Measurements from ENCODE around the gene CSE1L.
"Not testable (repeated sequence)": the region's sequence is repeated elsewhere in the genome, so short reads cannot be mapped to it uniquely, and the experiment has no call there.

CSE1L gene

DNA sequence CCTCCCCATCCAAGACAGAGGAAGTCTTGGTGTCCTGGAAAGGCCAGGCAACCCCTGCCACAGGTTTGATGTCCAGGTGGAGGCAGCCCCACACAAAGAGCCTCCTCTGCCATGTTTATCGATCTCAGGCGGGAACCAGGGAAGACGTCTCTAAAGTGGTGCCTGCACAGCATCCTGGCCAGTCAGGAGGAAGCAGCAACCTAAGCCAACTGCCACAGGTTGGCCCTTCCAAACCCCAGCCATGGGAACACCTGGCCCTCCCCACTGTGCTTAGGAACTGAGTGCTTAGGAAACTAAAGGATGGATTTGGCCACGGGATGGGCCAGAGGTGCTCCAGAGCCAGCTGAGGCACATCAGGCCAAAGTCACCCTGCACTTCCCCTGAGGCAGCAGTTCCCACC is 56.9 kb downstream of the CSE1L start:
- H3K9ac ChIP-seq (ENCODE audit: low read length): no peak overlapping the region
- TF ChIP-seq, protein P1, sequence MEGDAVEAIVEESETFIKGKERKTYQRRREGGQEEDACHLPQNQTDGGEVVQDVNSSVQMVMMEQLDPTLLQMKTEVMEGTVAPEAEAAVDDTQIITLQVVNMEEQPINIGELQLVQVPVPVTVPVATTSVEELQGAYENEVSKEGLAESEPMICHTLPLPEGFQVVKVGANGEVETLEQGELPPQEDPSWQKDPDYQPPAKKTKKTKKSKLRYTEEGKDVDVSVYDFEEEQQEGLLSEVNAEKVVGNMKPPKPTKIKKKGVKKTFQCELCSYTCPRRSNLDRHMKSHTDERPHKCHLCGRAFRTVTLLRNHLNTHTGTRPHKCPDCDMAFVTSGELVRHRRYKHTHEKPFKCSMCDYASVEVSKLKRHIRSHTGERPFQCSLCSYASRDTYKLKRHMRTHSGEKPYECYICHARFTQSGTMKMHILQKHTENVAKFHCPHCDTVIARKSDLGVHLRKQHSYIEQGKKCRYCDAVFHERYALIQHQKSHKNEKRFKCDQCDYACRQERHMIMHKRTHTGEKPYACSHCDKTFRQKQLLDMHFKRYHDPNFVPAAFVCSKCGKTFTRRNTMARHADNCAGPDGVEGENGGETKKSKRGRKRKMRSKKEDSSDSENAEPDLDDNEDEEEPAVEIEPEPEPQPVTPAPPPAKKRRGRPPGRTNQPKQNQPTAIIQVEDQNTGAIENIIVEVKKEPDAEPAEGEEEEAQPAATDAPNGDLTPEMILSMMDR (IDR thresholded peaks at IDR 0.05; ENCODE audit: insufficient read depth, low read length, poor library complexity, severe bottlenecking): no peak
- no peak overlapping the region for H3K4me2 ChIP-seq (ENCODE audit: low read depth, low read length, poor library complexity, severe bottlenecking)
- peaks cover 28% of the 10 kb centered on the region for H3K36me3 ChIP-seq (ENCODE audit: low read length)
- H3K9me2 ChIP-seq (replicated peaks; ENCODE audit: insufficient read depth, low read length): no peaks in the 10 kb centered on the region
- H3K27ac ChIP-seq (ENCODE audit: low read depth, low read length): no peak overlapping the region
- H3F3A ChIP-seq (ENCODE audit: insufficient read depth): peaks cover 32% of the 10 kb centered on the region; the same call in 1 of the 2 replicates
- no peaks in the 10 kb centered on the region for H4K20me1 ChIP-seq (ENCODE audit: low read depth, low read length)
- peaks cover 5% of the 10 kb centered on the region; the same call in 1 of the 2 replicates for H3K79me2 ChIP-seq (ENCODE audit: insufficient read depth, low read length)
- no peak overlapping the region for H3K4me3 ChIP-seq (ENCODE audit: insufficient read depth, low read length, poor library complexity, severe bottlenecking)
- no peak overlapping the region for H2AFZ ChIP-seq (ENCODE audit: low read depth, low read length, severe bottlenecking)
- no peaks in the 10 kb centered on the region for H3K27me3 ChIP-seq (ENCODE audit: low read length)
- no peaks in the 10 kb centered on the region for H3K9me3 ChIP-seq (ENCODE audit: insufficient read depth, low read length)

GRCh38 chr20:49103647-49104364 is 57.7 kb downstream of the CSE1L start:
- H3K9ac ChIP-seq (ENCODE audit: low read length): no peak overlapping the region
- H3K27me3 ChIP-seq (ENCODE audit: low read length): no peaks in the 10 kb centered on the region
- no peak overlapping the region for H2AFZ ChIP-seq (ENCODE audit: low read depth, low read length, severe bottlenecking)
- H3K27ac ChIP-seq (ENCODE audit: low read depth, low read length): no peak overlapping the region
- H3K9me3 ChIP-seq (ENCODE audit: insufficient read depth, low read length): no peaks in the 10 kb centered on the region
- TF ChIP-seq, protein P1 (IDR thresholded peaks at IDR 0.05; ENCODE audit: insufficient read depth, low read length, poor library complexity, severe bottlenecking): no peak
- no peak for TF ChIP-seq EZH2phosphoT487 (conservative IDR thresholded peaks at IDR 0.05; ENCODE audit: low read length)
- H3K4me2 ChIP-seq (ENCODE audit: low read depth, low read length, poor library complexity, severe bottlenecking): no peak overlapping the region
- no peak overlapping the region for H3K4me3 ChIP-seq (ENCODE audit: insufficient read depth, low read length, poor library complexity, severe bottlenecking)
- H3K36me3 ChIP-seq (ENCODE audit: low read length): peaks cover 21% of the 10 kb centered on the region; the same call in 1 of the 2 replicates
- peaks cover 37% of the 10 kb centered on the region for H3F3A ChIP-seq (ENCODE audit: insufficient read depth)
- H3K79me2 ChIP-seq (ENCODE audit: insufficient read depth, low read length): peaks cover 2% of the 10 kb centered on the region; the same call in 1 of the 2 replicates
- H3K9me2 ChIP-seq (replicated peaks; ENCODE audit: insufficient read depth, low read length): no peaks in the 10 kb centered on the region
- no peaks in the 10 kb centered on the region for H4K20me1 ChIP-seq (ENCODE audit: low read depth, low read length)

DNA sequence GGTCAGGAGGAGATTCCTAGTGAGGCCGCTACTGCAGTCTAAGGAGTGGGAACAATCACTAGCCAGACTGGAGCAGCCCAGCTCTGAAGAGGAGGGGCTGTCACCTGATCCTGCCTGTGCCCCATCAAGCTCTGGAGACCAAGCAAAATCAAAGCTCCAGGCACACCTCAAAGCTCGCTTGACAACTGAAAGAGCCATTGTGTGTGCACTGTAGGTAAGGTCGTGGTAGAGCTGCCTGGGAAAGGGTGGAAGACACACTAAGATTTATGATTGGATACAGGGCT is 58.2 kb downstream of the CSE1L start:
- peaks cover 40% of the 10 kb centered on the region for H3F3A ChIP-seq (ENCODE audit: insufficient read depth)
- H3K27ac ChIP-seq (ENCODE audit: low read depth, low read length): no peak overlapping the region
- no peaks in the 10 kb centered on the region for H3K9me2 ChIP-seq (replicated peaks; ENCODE audit: insufficient read depth, low read length)
- H3K9me3 ChIP-seq (ENCODE audit: insufficient read depth, low read length): no peaks in the 10 kb centered on the region
- H3K4me3 ChIP-seq (ENCODE audit: insufficient read depth, low read length, poor library complexity, severe bottlenecking): no peak overlapping the region
- H3K27me3 ChIP-seq (ENCODE audit: low read length): no peaks in the 10 kb centered on the region
- no peaks in the 10 kb centered on the region for H3K79me2 ChIP-seq (ENCODE audit: insufficient read depth, low read length)
- H3K36me3 ChIP-seq (ENCODE audit: low read length): peaks cover 18% of the 10 kb centered on the region; the same call in 1 of the 2 replicates
- H4K20me1 ChIP-seq (ENCODE audit: low read depth, low read length): no peaks in the 10 kb centered on the region
- H2AFZ ChIP-seq (ENCODE audit: low read depth, low read length, severe bottlenecking): no peak overlapping the region
- no peak for TF ChIP-seq EZH2phosphoT487 (conservative IDR thresholded peaks at IDR 0.05; ENCODE audit: low read length)
- TF ChIP-seq, protein P1 (IDR thresholded peaks at IDR 0.05; ENCODE audit: insufficient read depth, low read length, poor library complexity, severe bottlenecking): no peak
- H3K4me2 ChIP-seq (ENCODE audit: low read depth, low read length, poor library complexity, severe bottlenecking): no peak overlapping the region
- H3K9ac ChIP-seq (ENCODE audit: low read length): no peak overlapping the region

DNA sequence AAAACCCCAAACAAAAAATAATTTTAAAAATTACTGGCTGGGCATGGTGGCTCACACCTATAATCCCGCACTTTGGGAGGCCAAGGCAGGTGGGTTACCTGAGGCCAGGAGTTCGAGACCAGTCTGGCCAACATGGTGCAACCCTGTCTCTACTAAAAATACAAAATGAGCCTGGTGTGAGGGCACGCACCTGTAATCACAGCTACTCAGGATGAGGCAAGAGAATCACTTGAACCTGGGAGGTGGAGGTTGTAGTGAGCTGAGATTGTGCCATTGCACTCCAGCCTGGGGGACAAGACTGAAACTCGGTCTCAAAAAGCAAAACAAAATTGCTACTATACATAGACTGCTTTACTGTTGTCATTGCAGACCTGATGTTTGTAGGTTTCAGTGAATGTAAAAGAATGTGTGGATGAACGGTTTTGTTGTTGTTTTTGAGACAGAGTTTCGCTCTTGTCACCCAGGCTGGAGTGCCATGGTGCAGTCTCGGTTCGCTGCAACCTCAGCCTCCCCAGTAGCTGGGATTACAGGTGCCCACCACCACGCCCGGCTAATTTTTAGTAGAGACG is 59.0 kb downstream of the CSE1L start:
- Histone ChIP-seq H3K36me3 (ENCODE audit: low read length) (peaks cover 13% of the 10 kb centered on the region; the same call in 1 of the 2 replicates), H3F3A (ENCODE audit: insufficient read depth) (peaks cover 37% of the 10 kb centered on the region)
- not testable (repeated sequence) for H3K9me3 ChIP-seq (ENCODE audit: insufficient read depth, low read length); H3K9ac ChIP-seq (ENCODE audit: low read length); H3K9me2 ChIP-seq (replicated peaks; ENCODE audit: insufficient read depth, low read length); H3K79me2 ChIP-seq (ENCODE audit: insufficient read depth, low read length); H3K27ac ChIP-seq (ENCODE audit: low read depth, low read length); H3K4me2 ChIP-seq (ENCODE audit: low read depth, low read length, poor library complexity, severe bottlenecking); H3K4me3 ChIP-seq (ENCODE audit: insufficient read depth, low read length, poor library complexity, severe bottlenecking); H2AFZ ChIP-seq (ENCODE audit: low read depth, low read length, severe bottlenecking); H3K27me3 ChIP-seq (ENCODE audit: low read length); H4K20me1 ChIP-seq (ENCODE audit: low read depth, low read length)
